ENCODE data around the gene PLPP1.

PLPP1 gene

DNA sequence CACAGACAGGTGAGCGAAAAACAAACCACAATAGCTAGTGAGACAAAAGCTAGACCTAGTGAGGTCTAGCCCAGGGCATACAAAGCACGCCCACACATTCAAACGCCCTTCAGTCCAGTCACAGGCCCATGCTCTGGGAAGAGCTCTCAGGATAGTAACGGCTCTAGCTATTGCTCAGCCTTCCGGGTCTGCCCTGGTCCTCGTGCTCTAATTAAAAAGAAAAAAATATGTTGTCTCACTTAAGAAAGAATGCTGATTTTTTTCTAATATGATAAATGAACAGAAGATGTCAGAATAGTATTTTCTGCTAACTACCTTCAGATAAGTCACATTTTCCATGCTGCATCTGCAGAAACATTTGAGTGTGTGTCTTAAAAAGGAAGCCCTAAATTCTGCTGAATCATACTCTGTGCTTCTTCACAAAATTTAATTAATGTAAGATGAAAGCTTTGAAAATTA, 94.5 kb downstream of the PLPP1 start:
- H3K9ac ChIP-seq (ENCODE audit: low read depth in 1 of 2, low read length in 2 of 2) = no peak overlapping the region

DNA sequence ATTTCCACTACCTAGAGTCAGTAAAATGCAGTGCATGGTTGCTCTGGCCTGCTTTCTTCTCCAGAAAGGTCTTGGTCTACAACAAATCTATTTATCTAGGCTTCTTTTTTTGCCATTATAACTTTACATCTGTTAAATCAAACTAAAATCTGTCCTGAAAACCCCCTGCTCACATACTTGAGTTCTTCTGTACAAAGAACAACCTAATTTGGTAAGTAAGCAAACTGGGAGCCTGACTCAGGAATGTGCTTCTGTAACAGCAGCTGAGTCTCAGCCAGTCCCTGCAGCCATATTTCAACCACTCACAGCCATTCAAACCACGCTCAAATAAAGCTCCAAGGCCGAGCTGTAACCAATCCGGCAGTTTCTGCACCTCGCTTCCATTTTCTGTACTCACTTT, 95.8 kb downstream of the PLPP1 start:
- Histone ChIP-seq H3K36me3 (ENCODE audit: control insufficient read depth in 2 of 2, insufficient read depth in 2 of 2, low read length in 2 of 2) (peaks cover 23 to 34% of the 10 kb centered on the region in 2 donors), H3K27me3 (ENCODE audit: control insufficient read depth in 2 of 2, insufficient read depth in 2 of 2, low read length in 2 of 2) (no peaks in the 10 kb centered on the region), H3K4me3 (ENCODE audit: low read length in 2 of 2) (no peak overlapping the region), H3K4me1 (ENCODE audit: control insufficient read depth in 2 of 2, insufficient read depth in 2 of 2, low read length in 2 of 2) (peaks cover 16 to 24% of the 10 kb centered on the region in 2 donors), H3K9me3 (ENCODE audit: control insufficient read depth in 2 of 2, low read length in 2 of 2) (no peaks in the 10 kb centered on the region), H3K9ac (ENCODE audit: low read depth in 1 of 2, low read length in 2 of 2) (no peak overlapping the region), H3K27ac (ENCODE audit: low read depth in 2 of 2, low read length in 2 of 2) (peak overlapping the region; percentile 69 to 75)

More for the DNA sequence above, 94.5 kb downstream of the PLPP1 start:
- no peaks in the 10 kb centered on the region for H3K27me3 ChIP-seq (ENCODE audit: control insufficient read depth in 2 of 2, insufficient read depth in 2 of 2, low read length in 2 of 2)
- peaks cover 13 to 14% of the 10 kb centered on the region in 2 donors for H3K4me1 ChIP-seq (ENCODE audit: control insufficient read depth in 2 of 2, insufficient read depth in 2 of 2, low read length in 2 of 2)
- H3K9me3 ChIP-seq (ENCODE audit: control insufficient read depth in 2 of 2, low read length in 2 of 2) = no peaks in the 10 kb centered on the region
- H3K27ac ChIP-seq (ENCODE audit: low read depth in 2 of 2, low read length in 2 of 2) = peak overlapping the region; percentile 69 to 75
- H3K36me3 ChIP-seq (ENCODE audit: control insufficient read depth in 2 of 2, insufficient read depth in 2 of 2, low read length in 2 of 2) = peaks cover 23 to 34% of the 10 kb centered on the region in 2 donors
- no peak overlapping the region for H3K4me3 ChIP-seq (ENCODE audit: low read length in 2 of 2)

- peaks cover 17 to 24% of the 10 kb centered on the region in 2 donors for H3K4me1 ChIP-seq (ENCODE audit: control insufficient read depth in 2 of 2, insufficient read depth in 2 of 2, low read length in 2 of 2)
- H3K36me3 ChIP-seq (ENCODE audit: control insufficient read depth in 2 of 2, insufficient read depth in 2 of 2, low read length in 2 of 2) = peaks cover 23 to 34% of the 10 kb centered on the region in 2 donors
- H3K27ac ChIP-seq (ENCODE audit: low read depth in 2 of 2, low read length in 2 of 2) = peak overlapping the region; percentile 69 to 76
- H3K9ac ChIP-seq (ENCODE audit: low read depth in 1 of 2, low read length in 2 of 2) = no peak overlapping the region
- H3K4me3 ChIP-seq (ENCODE audit: low read length in 2 of 2) = no peak overlapping the region
- no peaks in the 10 kb centered on the region for H3K27me3 ChIP-seq (ENCODE audit: control insufficient read depth in 2 of 2, insufficient read depth in 2 of 2, low read length in 2 of 2)
- H3K9me3 ChIP-seq (ENCODE audit: control insufficient read depth in 2 of 2, low read length in 2 of 2) = no peaks in the 10 kb centered on the region
Measured at GRCh38 chr5:55437859-55438206, 96.9 kb downstream of the PLPP1 start.

GRCh38 chr5:55437452-55437851, 97.3 kb downstream of the PLPP1 start:
- Histone ChIP-seq H3K4me3 (ENCODE audit: low read length in 2 of 2) (no peak overlapping the region), H3K27ac (ENCODE audit: low read depth in 2 of 2, low read length in 2 of 2) (peak overlapping the region; percentile 69 to 76), H3K4me1 (ENCODE audit: control insufficient read depth in 2 of 2, insufficient read depth in 2 of 2, low read length in 2 of 2) (peaks cover 17 to 24% of the 10 kb centered on the region in 2 donors), H3K36me3 (ENCODE audit: control insufficient read depth in 2 of 2, insufficient read depth in 2 of 2, low read length in 2 of 2) (peaks cover 23 to 34% of the 10 kb centered on the region in 2 donors), H3K9me3 (ENCODE audit: control insufficient read depth in 2 of 2, low read length in 2 of 2) (no peaks in the 10 kb centered on the region), H3K9ac (ENCODE audit: low read depth in 1 of 2, low read length in 2 of 2) (no peak overlapping the region), H3K27me3 (ENCODE audit: control insufficient read depth in 2 of 2, insufficient read depth in 2 of 2, low read length in 2 of 2) (no peaks in the 10 kb centered on the region)

- Histone ChIP-seq H3K27me3 (ENCODE audit: control insufficient read depth in 2 of 2, insufficient read depth in 2 of 2, low read length in 2 of 2) (no peaks in the 10 kb centered on the region), H3K4me3 (ENCODE audit: low read length in 2 of 2) (no peak overlapping the region), H3K9ac (ENCODE audit: low read depth in 1 of 2, low read length in 2 of 2) (no peak overlapping the region), H3K4me1 (ENCODE audit: control insufficient read depth in 2 of 2, insufficient read depth in 2 of 2, low read length in 2 of 2) (peaks cover 22 to 33% of the 10 kb centered on the region in 2 donors), H3K27ac (ENCODE audit: low read depth in 2 of 2, low read length in 2 of 2) (no peak overlapping the region), H3K9me3 (ENCODE audit: control insufficient read depth in 2 of 2, low read length in 2 of 2) (no peaks in the 10 kb centered on the region), H3K36me3 (ENCODE audit: control insufficient read depth in 2 of 2, insufficient read depth in 2 of 2, low read length in 2 of 2) (peaks cover 7 to 20% of the 10 kb centered on the region in 2 donors)
Measured at GRCh38 chr5:55432549-55432948, 102.2 kb downstream of the PLPP1 start.

DNA sequence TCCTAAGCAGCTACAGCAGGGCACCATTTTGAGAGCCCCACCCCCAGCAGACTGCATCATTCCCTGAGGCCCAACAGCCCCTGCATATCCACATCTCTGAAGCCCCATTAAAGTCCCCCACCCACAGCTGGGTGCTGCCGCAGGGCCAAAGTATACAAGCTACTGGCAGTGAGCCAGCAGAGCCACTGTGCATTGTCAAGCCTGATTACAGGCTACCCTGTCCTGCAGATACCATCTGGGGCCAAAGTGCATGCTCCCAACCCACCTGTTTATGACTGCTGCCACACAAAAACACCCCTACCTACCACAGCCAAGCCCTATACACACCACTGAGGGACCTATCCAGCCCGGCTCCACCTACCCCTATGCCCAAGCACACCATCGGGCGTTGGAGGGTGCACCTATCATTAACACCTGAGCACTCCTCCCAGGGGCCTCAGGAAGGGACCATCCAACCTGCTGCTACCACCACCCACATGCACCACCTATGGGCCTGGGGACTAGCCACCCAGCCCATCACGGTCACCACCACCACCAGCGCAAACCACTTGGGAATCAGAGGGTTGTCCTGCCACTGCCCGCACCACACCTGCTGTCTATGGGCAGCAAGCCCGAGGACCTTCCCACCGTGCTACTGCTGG, 105.0 kb downstream of the PLPP1 start:
- H3K9me3 ChIP-seq (ENCODE audit: control insufficient read depth in 2 of 2, low read length in 2 of 2) = no peaks in the 10 kb centered on the region
- H3K27ac ChIP-seq (ENCODE audit: low read depth in 2 of 2, low read length in 2 of 2) = peak overlapping the region; percentile 62 to 65

GRCh38 chr5:55429221-55429612, 105.5 kb downstream of the PLPP1 start:
- peak overlapping the region; percentile 56 to 62 for H3K27ac ChIP-seq (ENCODE audit: low read depth in 2 of 2, low read length in 2 of 2)
- H3K4me1 ChIP-seq (ENCODE audit: control insufficient read depth in 2 of 2, insufficient read depth in 2 of 2, low read length in 2 of 2) = peaks cover 19 to 25% of the 10 kb centered on the region in 2 donors
- H3K4me3 ChIP-seq (ENCODE audit: low read length in 2 of 2) = peak overlapping the region in 1 of 2 donors; percentile 5
- H3K36me3 ChIP-seq (ENCODE audit: control insufficient read depth in 2 of 2, insufficient read depth in 2 of 2, low read length in 2 of 2) = peaks cover 18 to 31% of the 10 kb centered on the region in 2 donors
- H3K27me3 ChIP-seq (ENCODE audit: control insufficient read depth in 2 of 2, insufficient read depth in 2 of 2, low read length in 2 of 2) = no peaks in the 10 kb centered on the region
- no peaks in the 10 kb centered on the region for H3K9me3 ChIP-seq (ENCODE audit: control insufficient read depth in 2 of 2, low read length in 2 of 2)
- H3K9ac ChIP-seq (ENCODE audit: low read depth in 1 of 2, low read length in 2 of 2) = no peak overlapping the region

More for the DNA sequence above, 105.0 kb downstream of the PLPP1 start:
- Histone ChIP-seq H3K27me3 (ENCODE audit: control insufficient read depth in 2 of 2, insufficient read depth in 2 of 2, low read length in 2 of 2) (no peaks in the 10 kb centered on the region), H3K36me3 (ENCODE audit: control insufficient read depth in 2 of 2, insufficient read depth in 2 of 2, low read length in 2 of 2) (peaks cover 13 to 26% of the 10 kb centered on the region in 2 donors), H3K4me3 (ENCODE audit: low read length in 2 of 2) (peak overlapping the region in 1 of 2 donors; percentile 5), H3K4me1 (ENCODE audit: control insufficient read depth in 2 of 2, insufficient read depth in 2 of 2, low read length in 2 of 2) (peaks cover 20 to 30% of the 10 kb centered on the region in 2 donors), H3K9ac (ENCODE audit: low read depth in 1 of 2, low read length in 2 of 2) (no peak overlapping the region)

- no peak overlapping the region for H3K4me3 ChIP-seq (ENCODE audit: low read length in 2 of 2)
- no peak overlapping the region for H3K27ac ChIP-seq (ENCODE audit: low read depth in 2 of 2, low read length in 2 of 2)
- H3K9ac ChIP-seq (ENCODE audit: low read depth in 1 of 2, low read length in 2 of 2) = no peak overlapping the region
- peaks cover 35 to 45% of the 10 kb centered on the region in 2 donors for H3K36me3 ChIP-seq (ENCODE audit: control insufficient read depth in 2 of 2, insufficient read depth in 2 of 2, low read length in 2 of 2)
- H3K4me1 ChIP-seq (ENCODE audit: control insufficient read depth in 2 of 2, insufficient read depth in 2 of 2, low read length in 2 of 2) = peaks cover 16 to 25% of the 10 kb centered on the region in 2 donors
- H3K27me3 ChIP-seq (ENCODE audit: control insufficient read depth in 2 of 2, insufficient read depth in 2 of 2, low read length in 2 of 2) = no peaks in the 10 kb centered on the region
- no peaks in the 10 kb centered on the region for H3K9me3 ChIP-seq (ENCODE audit: control insufficient read depth in 2 of 2, low read length in 2 of 2)
Measured at GRCh38 chr5:55427157-55427556, 107.6 kb downstream of the PLPP1 start.

- Histone ChIP-seq H3K9ac (ENCODE audit: low read depth in 1 of 2, low read length in 2 of 2) (no peak overlapping the region), H3K36me3 (ENCODE audit: control insufficient read depth in 2 of 2, insufficient read depth in 2 of 2, low read length in 2 of 2) (peaks cover 37 to 46% of the 10 kb centered on the region in 2 donors), H3K9me3 (ENCODE audit: control insufficient read depth in 2 of 2, low read length in 2 of 2) (no peaks in the 10 kb centered on the region), H3K4me1 (ENCODE audit: control insufficient read depth in 2 of 2, insufficient read depth in 2 of 2, low read length in 2 of 2) (peaks cover 16 to 25% of the 10 kb centered on the region in 2 donors), H3K4me3 (ENCODE audit: low read length in 2 of 2) (no peak overlapping the region), H3K27ac (ENCODE audit: low read depth in 2 of 2, low read length in 2 of 2) (no peak overlapping the region), H3K27me3 (ENCODE audit: control insufficient read depth in 2 of 2, insufficient read depth in 2 of 2, low read length in 2 of 2) (no peaks in the 10 kb centered on the region)
Measured at GRCh38 chr5:55426455-55426854, 108.3 kb downstream of the PLPP1 start.

GRCh38 chr5:55421074-55421529, 113.7 kb downstream of the PLPP1 start:
- peaks cover 5 to 7% of the 10 kb centered on the region in 2 donors for H3K4me1 ChIP-seq (ENCODE audit: control insufficient read depth in 2 of 2, insufficient read depth in 2 of 2, low read length in 2 of 2)
- no peak overlapping the region for H3K27ac ChIP-seq (ENCODE audit: low read depth in 2 of 2, low read length in 2 of 2)
- peaks cover 36 to 41% of the 10 kb centered on the region in 2 donors for H3K36me3 ChIP-seq (ENCODE audit: control insufficient read depth in 2 of 2, insufficient read depth in 2 of 2, low read length in 2 of 2)
- no peaks in the 10 kb centered on the region for H3K9me3 ChIP-seq (ENCODE audit: control insufficient read depth in 2 of 2, low read length in 2 of 2)
- no peak overlapping the region for H3K9ac ChIP-seq (ENCODE audit: low read depth in 1 of 2, low read length in 2 of 2)
- H3K4me3 ChIP-seq (ENCODE audit: low read length in 2 of 2) = no peak overlapping the region
- H3K27me3 ChIP-seq (ENCODE audit: control insufficient read depth in 2 of 2, insufficient read depth in 2 of 2, low read length in 2 of 2) = no peaks in the 10 kb centered on the region
